HepG2 (cell line): ENCODE results near the gene PTAR1. TPM values are rescaled to one million over a fixed set of nuclear protein-coding genes. Genes with fewer than 3 reads are reported as not detected.
A peak's percentile ranks its signal among the peaks of the same experiment; 100 is the strongest.

Source experiments
- AGO1 ChIP-seq: fragments of 200-400 bp; formaldehyde crosslinking; IDR thresholded peaks from 2 replicates; pipeline ENCODE4 v1.6.1; 2017; ENCODE audit warnings: mild to moderate bottlenecking, low read depth, low read length, moderate library complexity; ENCODE audit not compliant: poor library complexity, severe bottlenecking
- DMAP1 ChIP-seq: IDR thresholded peaks from 2 replicates; pipeline ENCODE4 v1.6.1; 2016
- GPN1 ChIP-seq: sonication (generic); formaldehyde crosslinking; IDR thresholded peaks from 2 replicates; pipeline ENCODE4 v1.5.1; 2020; ENCODE audit warnings: missing genetic modification reagents, borderline replicate concordance
- HINFP ChIP-seq: sonication (generic); formaldehyde crosslinking; IDR thresholded peaks from 2 replicates; pipeline ENCODE4 v1.4.0; 2020; ENCODE audit warnings: low read depth, mild to moderate bottlenecking, missing genetic modification reagents
- HOMEZ ChIP-seq: IDR thresholded peaks from 2 replicates; pipeline ENCODE4 v1.6.1; 2016; ENCODE audit warnings: low read depth
- MATR3 ChIP-seq: sonication (generic); formaldehyde crosslinking; IDR thresholded peaks from 2 replicates; pipeline ENCODE4 v1.4.0; 2020; ENCODE audit warnings: missing genetic modification reagents
- MEIS2 ChIP-seq: sonication (generic); formaldehyde crosslinking; IDR thresholded peaks from 2 replicates; pipeline ENCODE4 v1.9.0; 2021; ENCODE audit warnings: mild to moderate bottlenecking, missing genetic modification reagents
- MTA3 ChIP-seq: sonication (generic); formaldehyde crosslinking; IDR thresholded peaks from 2 replicates; pipeline ENCODE4 v1.4.0; 2020; ENCODE audit warnings: missing genetic modification reagents
- NCOR1 ChIP-seq: fragments of 200-600 bp; sonication (generic); IDR thresholded peaks from 2 replicates; pipeline ENCODE4 v1.7.0; 2017; ENCODE audit warnings: antibody characterized with exemption, low read length, borderline replicate concordance
- ONECUT2 ChIP-seq: sonication (generic); formaldehyde crosslinking; IDR thresholded peaks from 2 replicates; pipeline ENCODE4 v1.4.0; 2020; ENCODE audit warnings: missing genetic modification reagents
- TMF1 ChIP-seq: sonication (generic); formaldehyde crosslinking; IDR thresholded peaks from 2 replicates; pipeline ENCODE4 v1.8.1; 2022; ENCODE audit warnings: low read depth, missing genetic modification reagents
- ZBTB38 ChIP-seq: sonication (generic); formaldehyde crosslinking; IDR thresholded peaks from 2 replicates; pipeline ENCODE4 v1.5.1; 2020; ENCODE audit warnings: mild to moderate bottlenecking, missing genetic modification reagents
- ZHX1 ChIP-seq: sonication (generic); formaldehyde crosslinking; IDR thresholded peaks from 2 replicates; pipeline ENCODE4 v1.8.1; 2022; ENCODE audit warnings: low read depth, mild to moderate bottlenecking, missing genetic modification reagents
- ZKSCAN5 ChIP-seq: sonication (generic); formaldehyde crosslinking; IDR thresholded peaks from 2 replicates; pipeline ENCODE4 v1.5.1; 2020; ENCODE audit warnings: mild to moderate bottlenecking, missing genetic modification reagents
- ZKSCAN8 ChIP-seq: IDR thresholded peaks from 2 replicates; pipeline ENCODE4 v1.6.1; 2016; ENCODE audit warnings: borderline replicate concordance, missing genetic modification reagents, missing compliant biosample characterization
- ZNF282 ChIP-seq: fragments of 450-650 bp; IDR thresholded peaks from 2 replicates; pipeline ENCODE4 v1.6.1; 2018; ENCODE audit not compliant: partially characterized antibody
- ZNF333 ChIP-seq: sonication (generic); formaldehyde crosslinking; IDR thresholded peaks from 2 replicates; pipeline ENCODE4 v1.4.0; 2020; ENCODE audit warnings: mild to moderate bottlenecking, missing genetic modification reagents, borderline replicate concordance
- ZNF431 ChIP-seq: sonication (generic); formaldehyde crosslinking; IDR thresholded peaks from 2 replicates; pipeline ENCODE4 v1.9.0; 2022; ENCODE audit warnings: missing genetic modification reagents, low read depth, mild to moderate bottlenecking, borderline replicate concordance
- ZNF460 ChIP-seq: sonication (generic); formaldehyde crosslinking; IDR thresholded peaks from 2 replicates; pipeline ENCODE4 v1.5.1; 2020; ENCODE audit warnings: missing genetic modification reagents, mild to moderate bottlenecking, borderline replicate concordance
- ZNF709 ChIP-seq: sonication (generic); formaldehyde crosslinking; IDR thresholded peaks from 2 replicates; pipeline ENCODE4 v1.5.0; 2020; ENCODE audit warnings: mild to moderate bottlenecking, missing genetic modification reagents
- ZNF720 ChIP-seq: sonication (generic); formaldehyde crosslinking; IDR thresholded peaks from 2 replicates; pipeline ENCODE4 v1.4.0; 2020; ENCODE audit warnings: missing genetic modification reagents
- ZNF784 ChIP-seq: sonication (generic); formaldehyde crosslinking; IDR thresholded peaks from 2 replicates; pipeline ENCODE4 v1.5.1; 2020; ENCODE audit warnings: missing genetic modification reagents, mild to moderate bottlenecking, borderline replicate concordance
- polyA plus RNA-seq, 8 experiments: library from polyadenylated mRNA; depleted of rRNA in 3 of 8; stranded (reverse) in 7 of 8; unstranded in 1 of 8; fragments of >200 nt; fragmentation: Illumina TruSeq in 4 of 8; extraction: Trizol in 4 of 8; gene quantifications; 2 replicates each; pipeline versions ENCODE4 v1.2.1 to v1.2.3, GENCODE V29; 2011 to 2016; ENCODE audit warnings: low read depth in 4 of 8, missing spikeins in 1 of 8, mixed read lengths in 1 of 8; ENCODE audit not compliant: insufficient read depth in 1 of 8
- total RNA-seq, 5 experiments: library from RNA; depleted of rRNA; stranded (reverse); fragments of >200 nt; fragmentation: Illumina TruSeq; extraction: Trizol; gene quantifications; 2 replicates each; pipeline ENCODE4 v1.2.3, GENCODE V29; 2016; ENCODE audit warnings: low read depth in 1 of 5

Gene PTAR1
- total and polyA plus RNA-seq, 2 of the 13 experiments (the other 11 are each of a cell fraction or from before 2014, with no cell fraction given), result 26.5 to 42.1 TPM

GRCh38 chr9:69759421-69760277 lies at the start of gene PTAR1 (continued):
- TF ChIP-seq ZNF282 (no peak), ZBTB38 (CRISPR knock-in tag) (peak; percentile 69), MEIS2 (CRISPR knock-in tag) (no peak), TMF1 (CRISPR knock-in tag) (no peak), GPN1 (no peak), ZNF709 (CRISPR knock-in tag) (no peak), DMAP1 (CRISPR knock-in tag) (0 out of 2 replicates have a peak, but pooled peaks have one; percentile 11), ZNF720 (CRISPR knock-in tag) (no peak), NCOR1 (no peak), ZKSCAN5 (CRISPR knock-in tag) (no peak), MTA3 (CRISPR knock-in tag) (no peak), ZNF460 (CRISPR knock-in tag) (no peak), ZNF431 (CRISPR knock-in tag) (no peak), HINFP (CRISPR knock-in tag) (0 out of 2 replicates have a peak, but pooled peaks have one; percentile 20), AGO1 (no peak), ZNF333 (CRISPR knock-in tag) (no peak), ZNF784 (CRISPR knock-in tag) (peak; percentile 69), ONECUT2 (CRISPR knock-in tag) (no peak), ZHX1 (CRISPR knock-in tag) (0 out of 2 replicates have a peak, but pooled peaks have one; percentile 42), HOMEZ (CRISPR knock-in tag) (no peak), MATR3 (no peak), ZKSCAN8 (CRISPR knock-in tag) (no peak)
